Astrocyte (in vitro differentiated cells and primary cell): ENCODE measurements around the gene PIK3C2G. TPM values are rescaled to one million over a fixed set of nuclear protein-coding genes. Genes with fewer than 3 reads are reported as not detected.

Experiments used
- DNase-seq: peaks from one replicate; pipeline ENCODE4 v3.0.0-alpha.2; 2010; ENCODE audit warnings: low read depth
- FAIRE-seq: peaks from 2 replicates; lab custom pipeline; 2011; peaks lifted over from hg19 to GRCh38; lab: Jason Lieb, UNC
- H2AFZ ChIP-seq: 2 replicates; pipeline ENCODE4 v1.6.0; 2012; ENCODE audit warnings: low read depth, low read length, inconsistent platforms
- H3K27ac ChIP-seq: 2 replicates; pipeline ENCODE4 v1.5.1; 2011; ENCODE audit warnings: low read depth, low read length, inconsistent platforms
- H3K27me3 ChIP-seq: 2 replicates; pipeline ENCODE4 v1.6.0; 2011; ENCODE audit warnings: low read length, inconsistent platforms; ENCODE audit not compliant: insufficient read depth
- H3K36me3 ChIP-seq: 2 replicates; pipeline ENCODE4 v1.5.1; 2011; ENCODE audit warnings: low read length, inconsistent platforms; ENCODE audit not compliant: insufficient read depth
- H3K4me1 ChIP-seq: 2 replicates; pipeline ENCODE4 v1.5.1; 2011; ENCODE audit warnings: low read length, inconsistent platforms; ENCODE audit not compliant: insufficient read depth
- H3K4me2 ChIP-seq: 2 replicates; pipeline ENCODE4 v1.6.0; 2012; ENCODE audit warnings: low read length, inconsistent platforms
- H3K4me3 ChIP-seq: 2 replicates; pipeline ENCODE4 v1.5.1; 2011; ENCODE audit warnings: low read depth, mild to moderate bottlenecking, low read length, inconsistent platforms; ENCODE audit not compliant: insufficient read depth
- H3K79me2 ChIP-seq: 2 replicates; pipeline ENCODE4 v1.6.0; 2012; ENCODE audit warnings: mild to moderate bottlenecking, low read length, inconsistent platforms; ENCODE audit not compliant: insufficient read depth
- H3K9ac ChIP-seq: 2 replicates; pipeline ENCODE4 v1.6.0; 2012; ENCODE audit warnings: mild to moderate bottlenecking, low read length, inconsistent platforms
- H3K9me3 ChIP-seq: 2 replicates; pipeline ENCODE4 v1.5.1; 2012; ENCODE audit warnings: low read depth, mild to moderate bottlenecking, low read length, inconsistent platforms; ENCODE audit not compliant: insufficient read depth
- H4K20me1 ChIP-seq: 2 replicates; pipeline ENCODE4 v1.6.0; 2012; ENCODE audit warnings: low read length, inconsistent platforms; ENCODE audit not compliant: insufficient read depth
- H3K27ac Mint-ChIP-seq: one replicate; pipeline ENCODE4 v1.8.0; 2021; ENCODE audit warnings: mild to moderate bottlenecking, mixed read lengths; ENCODE audit not compliant: unreplicated experiment
- H3K27me3 Mint-ChIP-seq: one replicate; pipeline ENCODE4 v1.8.0; 2021; ENCODE audit warnings: low read depth, mixed read lengths; ENCODE audit not compliant: unreplicated experiment
- H3K36me3 Mint-ChIP-seq: one replicate; pipeline ENCODE4 v1.8.0; 2021; ENCODE audit warnings: low read depth, mixed read lengths; ENCODE audit not compliant: unreplicated experiment
- H3K4me1 Mint-ChIP-seq: one replicate; pipeline ENCODE4 v1.8.0; 2021; ENCODE audit warnings: low read depth, mixed read lengths; ENCODE audit not compliant: unreplicated experiment
- H3K4me3 Mint-ChIP-seq: one replicate; pipeline ENCODE4 v1.8.0; 2021; ENCODE audit warnings: mild to moderate bottlenecking, moderate library complexity, mixed read lengths; ENCODE audit not compliant: unreplicated experiment
- H3K9me3 Mint-ChIP-seq: one replicate; pipeline ENCODE4 v1.8.0; 2021; ENCODE audit warnings: mild to moderate bottlenecking, mixed read lengths; ENCODE audit not compliant: unreplicated experiment
- CTCF ChIP-seq: IDR thresholded peaks from 2 replicates; pipeline ENCODE4 v1.5.1; 2011; ENCODE audit warnings: low read depth, mild to moderate bottlenecking, inconsistent platforms, low read length, moderate library complexity; ENCODE audit not compliant: insufficient read depth
- EZH2 ChIP-seq: IDR thresholded peaks from 2 replicates; pipeline ENCODE4 v1.6.1; 2012; ENCODE audit warnings: mild to moderate bottlenecking, low read length, inconsistent platforms; ENCODE audit not compliant: insufficient read depth
- total RNA-seq: library from RNA; stranded (reverse); gene quantifications from 2 replicates; pipeline ENCODE4 v1.2.1, GENCODE V29; 2021

PIK3C2G gene
- total RNA-seq, 1 donor from 2014 or later = 0.05 TPM

GRCh38 chr12:18430425-18431048 is 169.2 kb downstream of the PIK3C2G start:
- no peaks in the 10 kb centered on the region for H3K4me1 ChIP-seq
- no peaks in the 10 kb centered on the region for H4K20me1 ChIP-seq
- peak; percentile 25 for DNase-seq
- no peak for FAIRE-seq
- H3K9me3 ChIP-seq = no peaks in the 10 kb centered on the region
- peak; percentile 94 for TF ChIP-seq CTCF
- TF ChIP-seq EZH2 = no peak
- H3K4me2 ChIP-seq = no peak overlapping the region
- no peak overlapping the region for H2AFZ ChIP-seq
- Mint-ChIP-seq H3K27ac (no peak overlapping the region), H3K27me3 (no peaks in the 10 kb centered on the region), H3K36me3 (no peaks in the 10 kb centered on the region), H3K4me3 (no peak overlapping the region), H3K4me1 (peaks cover 7% of the 10 kb centered on the region), H3K9me3 (no peaks in the 10 kb centered on the region)
- no peaks in the 10 kb centered on the region for H3K27me3 ChIP-seq
- H3K36me3 ChIP-seq = no peaks in the 10 kb centered on the region
- no peaks in the 10 kb centered on the region for H3K79me2 ChIP-seq
- no peak overlapping the region for H3K27ac ChIP-seq
- H3K9ac ChIP-seq = no peak overlapping the region
- H3K4me3 ChIP-seq = no peak overlapping the region

GRCh38 chr12:18431771-18432170 is 170.5 kb downstream of the PIK3C2G start:
- DNase-seq (no peak), FAIRE-seq (no peak)
- H3K36me3 ChIP-seq = no peaks in the 10 kb centered on the region
- no peaks in the 10 kb centered on the region for H3K36me3 Mint-ChIP-seq
- no peaks in the 10 kb centered on the region for H3K9me3 ChIP-seq
- no peak overlapping the region for H3K9ac ChIP-seq
- H3K79me2 ChIP-seq = no peaks in the 10 kb centered on the region
- no peaks in the 10 kb centered on the region for H3K27me3 Mint-ChIP-seq
- H4K20me1 ChIP-seq = no peaks in the 10 kb centered on the region
- no peak overlapping the region for H3K4me3 Mint-ChIP-seq
- peaks cover 9% of the 10 kb centered on the region for H3K4me1 Mint-ChIP-seq
- no peak overlapping the region for H3K27ac ChIP-seq
- no peak for TF ChIP-seq EZH2
- TF ChIP-seq CTCF = no peak
- H3K4me2 ChIP-seq = no peak overlapping the region
- no peak overlapping the region for H2AFZ ChIP-seq
- H3K4me3 ChIP-seq = no peak overlapping the region
- no peak overlapping the region for H3K27ac Mint-ChIP-seq
- no peaks in the 10 kb centered on the region for H3K9me3 Mint-ChIP-seq
- H3K27me3 ChIP-seq = no peaks in the 10 kb centered on the region
- no peaks in the 10 kb centered on the region for H3K4me1 ChIP-seq

GRCh38 chr12:18432206-18432605 is 170.9 kb downstream of the PIK3C2G start:
- Histone ChIP-seq H4K20me1 (no peaks in the 10 kb centered on the region), H3K4me3 (no peak overlapping the region), H3K27ac (no peak overlapping the region), H3K4me1 (no peaks in the 10 kb centered on the region), H3K27me3 (no peaks in the 10 kb centered on the region), H3K36me3 (no peaks in the 10 kb centered on the region), H2AFZ (no peak overlapping the region), H3K79me2 (no peaks in the 10 kb centered on the region), H3K4me2 (no peak overlapping the region), H3K9me3 (no peaks in the 10 kb centered on the region), H3K9ac (no peak overlapping the region)
- no peak for DNase-seq
- TF ChIP-seq CTCF = no peak
- no peak for TF ChIP-seq EZH2
- no peak overlapping the region for H3K4me3 Mint-ChIP-seq
- no peaks in the 10 kb centered on the region for H3K9me3 Mint-ChIP-seq
- H3K27ac Mint-ChIP-seq = no peak overlapping the region
- H3K36me3 Mint-ChIP-seq = no peaks in the 10 kb centered on the region
- FAIRE-seq = no peak
- H3K4me1 Mint-ChIP-seq = peaks cover 9% of the 10 kb centered on the region
- no peaks in the 10 kb centered on the region for H3K27me3 Mint-ChIP-seq
